Smooth muscle cell of the coronary artery (primary cell): Measurements from ENCODE around the gene USP54. TPM values are rescaled to one million over a fixed set of nuclear protein-coding genes. Genes with fewer than 3 reads are reported as not detected.

Experiments used
- total RNA-seq: library from RNA; depleted of rRNA; stranded (reverse); fragments of >200 nt; gene quantifications from 2 replicates; pipeline ENCODE4 v1.2.3, GENCODE V29; 2014; ENCODE audit warnings: low replicate concordance

Gene USP54
- total RNA-seq, result 3.4 and 5.3 TPM in 2 replicates

GRCh38 chr10:73590881-73591799, at the start of gene USP54:
USP54 (minus strand) TSS chr10:73591342; CDS start chr10:73575658, 15,684 bp downstream.

GRCh38 chr10:73495884-73496674, 95.1 kb downstream of the USP54 start, which contains the start of gene PPP3CB:
PPP3CB (minus strand) TSS chr10:73496024; CDS start chr10:73495889, 135 bp downstream.

Other genes with a start within 250 kb of the USP54 start
- gene CFAP70, start 232.5 kb downstream of the USP54 start, total RNA-seq, result 0.30 and 0.94 TPM in 2 replicates
- gene ANXA7, start 177.3 kb downstream of the USP54 start, total RNA-seq, result 82.7 and 89.0 TPM in 2 replicates
- gene MSS51, start 157.8 kb downstream of the USP54 start, total RNA-seq, result 0.60 and 1.8 TPM in 2 replicates
- gene PPP3CB, start 95.3 kb downstream of the USP54 start, total RNA-seq, result 18.4 and 21.1 TPM in 2 replicates
- 0.23 TPM in 1 of 2 replicates, not detected in the other for gene MYOZ1, start 50.1 kb upstream of the USP54 start, total RNA-seq
- gene SYNPO2L, start 64.7 kb upstream of the USP54 start, total RNA-seq, result under 0.01 TPM in 1 of 2 replicates, not detected in the other
- gene AGAP5, start 106.8 kb upstream of the USP54 start, total RNA-seq, result 1.7 and 4.1 TPM in 2 replicates
- gene SEC24C, start 153.0 kb upstream of the USP54 start, total RNA-seq, result 53.9 and 63.6 TPM in 2 replicates
- gene CHCHD1, start 190.7 kb upstream of the USP54 start, total RNA-seq, result 11.0 and 30.1 TPM in 2 replicates
- gene ZSWIM8, start 194.3 kb upstream of the USP54 start, total RNA-seq, result 40.9 and 60.0 TPM in 2 replicates
- 7.7 and 13.0 TPM in 2 replicates for gene NDST2, start 220.3 kb upstream of the USP54 start, total RNA-seq